ENCODE data around the gene BTG1. TPM values are rescaled to one million over a fixed set of nuclear protein-coding genes. Genes with fewer than 3 reads are reported as not detected.

Gene BTG1
- total and polyA plus RNA-seq, 8 donors, result 87.9 to 308 (median 262) TPM

GRCh38 chr12:92105676-92106075 is 40.0 kb downstream of the BTG1 start:
- DNase-seq (no peak), ATAC-seq (no peak)
- Histone ChIP-seq H3K9me3 (no peaks in the 10 kb centered on the region), H3K4me1 (peaks cover 0 to 42% of the 10 kb centered on the region in 2 donors), H3K27ac (peak overlapping the region in 1 of 2 donors; percentile 55), H3K36me3 (no peaks in the 10 kb centered on the region), H3K27me3 (no peaks in the 10 kb centered on the region), H3K4me3 (no peak overlapping the region)
- no peak for TF ChIP-seq CTCF (IDR thresholded peaks at IDR 0.05)
- intact Hi-C loops (cut with DNase I), result no loop called here

- Histone ChIP-seq H3K36me3 (no peaks in the 10 kb centered on the region), H3K4me3 (no peak overlapping the region), H3K27me3 (no peaks in the 10 kb centered on the region), H3K27ac (peak overlapping the region in 1 of 2 donors; percentile 55), H3K4me1 (peaks cover 0 to 42% of the 10 kb centered on the region in 2 donors), H3K9me3 (no peaks in the 10 kb centered on the region)
- no peak for ATAC-seq
- intact Hi-C loops (cut with DNase I), result no loop called here
- DNase-seq, result no peak
- TF ChIP-seq CTCF (IDR thresholded peaks at IDR 0.05), result no peak
These were observed 40.5 kb downstream of the BTG1 start for GRCh38 chr12:92105110-92105509.

- TF ChIP-seq CTCF (IDR thresholded peaks at IDR 0.05), result no peak
- ATAC-seq, result no peak
- Histone ChIP-seq H3K27ac (no peak overlapping the region), H3K27me3 (no peaks in the 10 kb centered on the region), H3K36me3 (no peaks in the 10 kb centered on the region), H3K4me3 (no peak overlapping the region), H3K4me1 (peaks cover 0 to 21% of the 10 kb centered on the region in 2 donors), H3K9me3 (no peaks in the 10 kb centered on the region)
- intact Hi-C loops (cut with DNase I), result no loop called here
- DNase-seq, result no peak
These were observed 43.0 kb downstream of the BTG1 start for GRCh38 chr12:92102606-92103005.

GRCh38 chr12:92098594-92099380 is 46.9 kb downstream of the BTG1 start:
- H3K4me3 ChIP-seq, result no peak overlapping the region
- H3K4me1 ChIP-seq, result peaks cover 0 to 9% of the 10 kb centered on the region in 2 donors
- no peak for DNase-seq
- no peaks in the 10 kb centered on the region for H3K9me3 ChIP-seq
- intact Hi-C loops (cut with DNase I), result no loop called here
- no peaks in the 10 kb centered on the region for H3K27me3 ChIP-seq
- no peak for ATAC-seq
- no peak for TF ChIP-seq CTCF (IDR thresholded peaks at IDR 0.05)
- H3K36me3 ChIP-seq, result no peaks in the 10 kb centered on the region
- no peak overlapping the region for H3K27ac ChIP-seq

GRCh38 chr12:92096346-92097136 is 49.1 kb downstream of the BTG1 start:
- H3K36me3 ChIP-seq, result no peaks in the 10 kb centered on the region
- DNase-seq, result no peak
- intact Hi-C loops (cut with DNase I), result no loop called here
- H3K4me3 ChIP-seq, result no peak overlapping the region
- no peaks in the 10 kb centered on the region for H3K27me3 ChIP-seq
- H3K9me3 ChIP-seq, result no peaks in the 10 kb centered on the region
- peak; percentile 23 for ATAC-seq
- H3K27ac ChIP-seq, result no peak overlapping the region
- peaks cover 0 to 9% of the 10 kb centered on the region in 2 donors for H3K4me1 ChIP-seq
- TF ChIP-seq CTCF (IDR thresholded peaks at IDR 0.05), result no peak

Measured in left lung (tissue), 10 donors.